Mesangial cell (primary cell): ENCODE data around the gene EBNA1BP2. TPM values are rescaled to one million over a fixed set of nuclear protein-coding genes. Genes with fewer than 3 reads are reported as not detected.

Experiments used
- total RNA-seq: library from RNA; depleted of rRNA; stranded (reverse); fragments of >200 nt; gene quantifications from 2 replicates; pipeline ENCODE4 v1.2.3, GENCODE V29; 2015

EBNA1BP2 gene
- total RNA-seq: 22.7 and 100 TPM in 2 replicates

GRCh38 chr1:43171876-43172526 lies at the start of gene EBNA1BP2, which contains the start of gene CFAP57:
Gene EBNA1BP2, minus strand, starts transcription at chr1:43172290. Its CDS starts 172 bp downstream, at chr1:43172118.
Gene CFAP57, plus strand, starts transcription at chr1:43172330. Its CDS starts 424 bp downstream, at chr1:43172754.

Other genes with a start within 250 kb of the EBNA1BP2 start
- 255 and 274 TPM in 2 replicates for gene SLC2A1, start 213.4 kb downstream of the EBNA1BP2 start, total RNA-seq
- gene CFAP57, start within 50 bp of the EBNA1BP2 start, total RNA-seq: 0.25 TPM in 1 of 2 replicates, not detected in the other
- 0.33 and 2.8 TPM in 2 replicates for gene TMEM125, start 97.7 kb upstream of the EBNA1BP2 start, total RNA-seq
- gene C1orf210, start 113.3 kb upstream of the EBNA1BP2 start, total RNA-seq: not detected in 2 replicates
- gene TIE1, start 128.7 kb upstream of the EBNA1BP2 start, total RNA-seq: 0.98 and 1.0 TPM in 2 replicates
- 0.13 TPM in 1 of 2 replicates, not detected in the other for gene MPL, start 165.5 kb upstream of the EBNA1BP2 start, total RNA-seq
- 12.9 and 358 TPM in 2 replicates for gene CDC20, start 186.7 kb upstream of the EBNA1BP2 start, total RNA-seq
- 110 and 146 TPM in 2 replicates for gene ELOVL1, start 195.7 kb upstream of the EBNA1BP2 start, total RNA-seq
- gene MED8, start 217.5 kb upstream of the EBNA1BP2 start, total RNA-seq: 26.9 and 37.8 TPM in 2 replicates
- 21.8 and 22.0 TPM in 2 replicates for gene SZT2, start 217.6 kb upstream of the EBNA1BP2 start, total RNA-seq